ENCODE results near the gene NFIC.

NFIC gene

DNA sequence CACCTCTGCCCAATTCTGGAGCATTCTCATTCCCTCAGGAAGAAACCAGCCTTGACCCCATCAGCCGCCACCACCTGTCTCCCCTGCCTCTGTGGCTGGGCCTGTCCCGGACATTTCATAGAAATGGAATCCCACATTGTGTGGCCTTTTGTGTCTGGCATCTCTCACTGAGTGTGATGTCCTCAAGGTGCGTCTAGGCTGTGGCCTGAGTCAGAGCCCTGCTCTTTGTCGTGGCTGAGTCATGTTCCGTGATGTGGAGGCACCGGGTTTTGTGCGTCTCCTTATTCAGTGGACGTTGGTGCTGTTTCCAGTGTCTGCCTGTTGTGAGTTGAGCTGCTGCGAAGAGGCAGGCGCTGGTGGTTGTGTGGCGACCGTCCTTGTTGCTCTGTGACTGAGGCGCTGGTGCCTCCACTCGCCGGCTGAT is 143.2 kb downstream of the NFIC start:
- H4K20me1 ChIP-seq: peaks cover 71 to 74% (median 72%) of the 10 kb centered on the region in 11 experiments
- no peak overlapping the region for H3K4me3 ChIP-seq
- H3K36me3 ChIP-seq: peaks cover 19 to 62% (median 42%) of the 10 kb centered on the region in 11 experiments
- no peaks in the 10 kb centered on the region for H3K27me3 ChIP-seq
- peaks cover 51 to 78% (median 70%) of the 10 kb centered on the region in 10 experiments for H3K4me1 ChIP-seq
- H3K9me3 ChIP-seq (replicated peaks in 1 of 11): no peaks in the 10 kb centered on the region
- H3K9ac ChIP-seq: peak overlapping the region in 7 of 11 experiments; percentile 6 to 62 (median 59); a peak in 8 of 22 replicates
- H3K27ac ChIP-seq: peak overlapping the region in 1 of 11 experiments; percentile 38; a peak in 1 of 22 replicates
- TF ChIP-seq Cebpa-rat (IDR thresholded peaks at IDR 0.05): no peak
- peak overlapping the region in 10 of 11 experiments; percentile 40 to 99 (median 76); a peak in 15 of 22 replicates for H3K4me2 ChIP-seq

DNA sequence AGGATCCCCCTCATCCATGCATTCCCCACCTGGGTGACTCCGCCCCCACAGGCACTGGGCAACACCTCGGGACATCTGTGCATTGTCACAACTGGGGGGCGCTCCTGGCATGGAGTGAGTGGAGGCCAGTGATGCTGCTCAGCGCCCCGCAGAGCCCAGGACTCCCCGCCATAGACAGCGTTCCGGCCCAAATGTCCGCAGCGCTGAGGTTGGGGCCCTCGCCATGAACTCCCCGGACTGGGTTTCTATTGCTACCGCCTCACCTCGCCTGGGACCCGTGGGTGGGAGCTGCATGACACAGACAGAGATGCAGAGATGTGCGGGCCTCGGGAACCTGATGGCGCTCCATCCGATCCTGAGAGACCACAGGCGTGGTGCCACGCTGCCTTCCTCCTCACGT is 144.3 kb downstream of the NFIC start:
- H3K27ac ChIP-seq: no peak overlapping the region
- H3K36me3 ChIP-seq: peaks cover 19 to 62% (median 42%) of the 10 kb centered on the region in 11 experiments
- TF ChIP-seq Cebpa-rat (IDR thresholded peaks at IDR 0.05): no peak

DNA sequence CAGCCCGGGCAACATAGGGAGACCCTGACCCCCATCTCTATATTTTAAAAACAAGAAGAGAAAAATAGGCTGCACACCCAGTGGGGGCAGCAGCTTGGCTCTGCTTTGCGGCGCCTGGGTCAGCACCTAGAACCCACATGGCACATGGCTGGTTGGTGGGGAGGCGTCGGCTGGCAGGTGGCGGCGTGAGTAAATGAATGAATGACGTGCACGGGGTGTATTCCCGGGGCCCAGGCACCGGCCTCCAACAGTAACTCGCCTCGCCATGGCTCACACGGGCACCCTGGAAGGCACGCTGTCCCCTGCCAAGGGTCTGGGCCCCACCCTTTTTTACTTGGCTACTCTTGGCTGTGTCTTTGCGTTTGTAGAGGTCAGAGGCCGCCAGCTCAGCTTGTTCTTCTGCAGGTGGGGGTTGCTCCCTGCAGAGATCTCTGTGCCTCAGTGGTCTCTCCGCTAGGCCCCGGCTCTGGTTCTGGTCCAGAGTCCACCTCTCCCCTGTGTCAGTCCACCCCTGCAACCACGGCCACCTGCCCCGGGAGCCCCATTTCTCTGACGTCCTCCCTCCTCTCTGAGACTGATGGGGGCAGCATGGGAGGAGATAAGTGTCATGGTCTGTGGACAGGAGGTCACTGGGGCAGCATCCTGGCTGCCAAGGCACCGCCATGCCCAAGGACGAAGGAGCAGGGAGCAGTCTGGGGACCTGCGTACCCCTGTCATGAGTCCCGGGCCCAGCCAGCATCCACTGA is 145.3 kb downstream of the NFIC start:
- Histone ChIP-seq H3K9ac (peak overlapping the region in 5 of 11 experiments; percentile 9 to 57 (median 33); a peak in 5 of 22 replicates), H3K9me3 (replicated peaks in 1 of 11) (no peaks in the 10 kb centered on the region), H3K4me1 (peaks cover 62 to 88% (median 80%) of the 10 kb centered on the region in 10 experiments), H3K36me3 (peaks cover 19 to 62% (median 42%) of the 10 kb centered on the region in 11 experiments), H3K4me3 (no peak overlapping the region), H3K27ac (no peak overlapping the region), H3K4me2 (peak overlapping the region in 3 of 11 experiments; percentile 10 to 96 (median 90); a peak in 3 of 22 replicates), H3K27me3 (no peaks in the 10 kb centered on the region), H4K20me1 (peaks cover 92 to 95% (median 93%) of the 10 kb centered on the region in 11 experiments)
- TF ChIP-seq Cebpa-rat (IDR thresholded peaks at IDR 0.05): no peak

More for the DNA sequence above, 144.3 kb downstream of the NFIC start:
- Histone ChIP-seq H3K4me2 (no peak overlapping the region), H3K9me3 (replicated peaks in 1 of 11) (no peaks in the 10 kb centered on the region), H3K4me3 (no peak overlapping the region), H3K4me1 (peaks cover 52 to 78% (median 70%) of the 10 kb centered on the region in 10 experiments), H3K27me3 (no peaks in the 10 kb centered on the region), H3K9ac (peak overlapping the region in 2 of 11 experiments; percentile 8 to 62; a peak in 2 of 22 replicates), H4K20me1 (peaks cover 82 to 85% (median 84%) of the 10 kb centered on the region in 11 experiments)

DNA sequence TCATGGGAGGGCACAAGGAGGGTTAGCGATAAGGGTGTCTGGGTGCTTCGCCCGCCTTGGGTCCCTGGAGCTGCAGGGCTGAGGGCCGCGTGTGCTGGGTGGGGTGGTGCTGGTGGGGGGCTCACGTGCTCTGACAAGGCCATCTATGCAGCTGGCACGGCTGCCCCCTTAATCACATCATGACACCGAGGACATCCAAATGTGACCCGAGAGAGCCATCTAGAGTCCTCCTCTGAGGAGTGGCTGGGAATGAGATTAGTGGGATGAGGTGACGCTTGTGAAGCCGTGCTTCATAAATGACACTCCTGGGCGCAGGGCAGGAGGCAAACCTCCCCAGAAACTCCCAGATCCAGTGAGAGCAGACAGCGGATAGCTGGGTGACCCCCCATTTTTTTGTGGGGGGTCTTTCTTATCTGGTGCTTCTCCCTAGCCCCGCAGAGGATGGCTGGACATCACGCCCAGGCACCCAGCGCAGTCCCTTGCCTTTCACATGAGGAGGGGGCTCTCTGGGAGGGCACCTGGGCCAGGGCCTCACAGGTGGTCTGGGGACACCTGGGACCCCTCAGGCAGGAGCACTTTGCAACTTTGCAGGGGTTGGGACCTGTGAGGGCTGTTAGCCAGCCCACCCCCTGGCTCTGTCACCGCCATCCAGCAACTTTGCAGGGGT is 146.3 kb downstream of the NFIC start:
- TF ChIP-seq Cebpa-rat (IDR thresholded peaks at IDR 0.05): no peak
- H3K9me3 ChIP-seq (replicated peaks in 1 of 11): no peaks in the 10 kb centered on the region
- peaks cover 97 to 99% (median 98%) of the 10 kb centered on the region in 11 experiments for H4K20me1 ChIP-seq
- H3K4me1 ChIP-seq: peaks cover 66 to 92% (median 84%) of the 10 kb centered on the region in 10 experiments
- H3K27ac ChIP-seq: no peak overlapping the region
- peak overlapping the region in 9 of 11 experiments; percentile 8 to 97 (median 87); a peak in 12 of 22 replicates for H3K4me2 ChIP-seq
- H3K36me3 ChIP-seq: peaks cover 19 to 62% (median 42%) of the 10 kb centered on the region in 11 experiments
- peak overlapping the region in 3 of 11 experiments; percentile 1 to 46 (median 14); a peak in 3 of 22 replicates for H3K9ac ChIP-seq
- H3K4me3 ChIP-seq: no peak overlapping the region
- H3K27me3 ChIP-seq: no peaks in the 10 kb centered on the region

DNA sequence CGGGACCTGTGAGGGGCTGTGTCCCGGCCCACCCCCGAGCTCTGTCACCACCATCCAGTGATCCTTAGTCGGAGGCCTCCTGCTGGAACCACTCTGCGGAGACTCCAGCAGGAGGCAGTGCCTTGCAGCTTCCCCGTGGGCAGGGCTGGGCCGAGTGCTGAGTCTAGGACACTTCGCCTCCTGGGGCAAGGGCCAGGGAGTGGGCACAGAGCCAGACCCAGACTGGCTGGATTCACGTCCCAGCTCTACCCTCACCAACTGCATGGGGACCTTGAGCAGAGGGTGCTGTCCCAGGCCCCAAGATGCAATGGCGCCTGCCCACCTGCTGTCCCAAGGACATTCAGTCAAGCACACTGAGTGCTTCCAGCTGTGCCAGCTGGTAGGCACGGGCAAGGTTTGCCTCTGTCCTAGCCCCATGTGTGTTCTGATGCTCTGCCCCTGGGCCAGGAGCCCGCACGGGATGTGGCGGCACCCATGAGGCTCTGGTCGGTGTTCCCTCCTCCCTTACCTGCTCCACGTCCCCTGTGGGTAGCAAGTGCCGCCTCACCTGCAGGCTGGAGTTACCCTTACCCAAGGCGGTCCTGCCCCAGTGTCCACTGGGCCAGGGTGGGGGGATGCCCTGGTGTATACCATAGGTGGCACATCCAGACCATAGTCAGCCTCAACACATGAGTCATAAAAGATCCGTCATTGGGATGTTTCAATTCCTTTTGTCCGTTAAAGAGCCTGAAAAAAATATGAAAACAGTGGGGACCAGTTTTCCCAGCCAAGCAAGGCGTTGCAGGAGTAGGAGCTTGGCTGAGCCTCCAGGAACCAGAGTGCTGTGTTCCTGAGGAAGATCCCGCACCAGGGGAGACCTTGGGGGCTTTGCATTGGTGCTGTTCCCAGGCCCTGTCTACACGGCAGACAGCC is 147.1 kb downstream of the NFIC start:
- peak overlapping the region in 4 of 11 experiments; percentile 13 to 47 (median 20); a peak in 4 of 22 replicates for H3K9ac ChIP-seq
- peaks cover 67 to 92% (median 84%) of the 10 kb centered on the region in 10 experiments for H3K4me1 ChIP-seq
- H3K36me3 ChIP-seq: peaks cover 19 to 59% (median 40%) of the 10 kb centered on the region in 11 experiments
- H3K27ac ChIP-seq: no peak overlapping the region
- no peak overlapping the region for H3K4me3 ChIP-seq
- H4K20me1 ChIP-seq: peaks cover 100% of the 10 kb centered on the region in 11 experiments
- peak overlapping the region; percentile 8 to 97 (median 83); a peak in 17 of 22 replicates for H3K4me2 ChIP-seq
- no peaks in the 10 kb centered on the region for H3K27me3 ChIP-seq
- TF ChIP-seq Cebpa-rat (IDR thresholded peaks at IDR 0.05): no peak
- H3K9me3 ChIP-seq (replicated peaks in 1 of 11): no peaks in the 10 kb centered on the region

DNA sequence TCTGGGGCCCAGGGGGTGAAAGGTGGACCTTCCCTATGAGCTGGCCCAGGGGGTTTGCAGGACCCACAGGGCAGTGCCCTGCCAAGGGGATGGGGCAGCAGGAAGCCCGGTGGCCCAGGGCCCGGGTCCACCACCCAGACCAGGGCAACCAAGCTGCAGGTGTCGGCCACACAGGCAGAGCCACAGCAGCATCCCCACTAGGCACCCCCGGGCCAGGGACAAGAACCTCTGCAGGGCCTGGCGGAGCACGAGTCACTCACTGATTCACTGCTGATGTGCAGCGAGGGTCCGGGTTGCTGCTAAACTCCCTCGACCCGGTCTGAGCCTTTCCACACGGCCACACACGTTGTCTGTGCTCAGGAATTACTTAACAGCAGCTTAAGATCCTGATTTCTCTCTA is 148.5 kb downstream of the NFIC start:
- Histone ChIP-seq H3K4me2 (peak overlapping the region; percentile 24 to 97 (median 84); a peak in 21 of 22 replicates), H3K9me3 (replicated peaks in 1 of 11) (no peaks in the 10 kb centered on the region), H3K4me3 (no peak overlapping the region), H3K27ac (peak overlapping the region in 1 of 11 experiments; percentile 25; a peak in 1 of 22 replicates), H4K20me1 (peaks cover 100% of the 10 kb centered on the region in 11 experiments), H3K36me3 (peaks cover 8 to 64% (median 26%) of the 10 kb centered on the region in 11 experiments), H3K27me3 (no peaks in the 10 kb centered on the region), H3K4me1 (peaks cover 71 to 92% (median 86%) of the 10 kb centered on the region in 10 experiments), H3K9ac (peak overlapping the region in 8 of 11 experiments; percentile 1 to 65 (median 41); a peak in 10 of 22 replicates)
- TF ChIP-seq Cebpa-rat (IDR thresholded peaks at IDR 0.05): no peak

DNA sequence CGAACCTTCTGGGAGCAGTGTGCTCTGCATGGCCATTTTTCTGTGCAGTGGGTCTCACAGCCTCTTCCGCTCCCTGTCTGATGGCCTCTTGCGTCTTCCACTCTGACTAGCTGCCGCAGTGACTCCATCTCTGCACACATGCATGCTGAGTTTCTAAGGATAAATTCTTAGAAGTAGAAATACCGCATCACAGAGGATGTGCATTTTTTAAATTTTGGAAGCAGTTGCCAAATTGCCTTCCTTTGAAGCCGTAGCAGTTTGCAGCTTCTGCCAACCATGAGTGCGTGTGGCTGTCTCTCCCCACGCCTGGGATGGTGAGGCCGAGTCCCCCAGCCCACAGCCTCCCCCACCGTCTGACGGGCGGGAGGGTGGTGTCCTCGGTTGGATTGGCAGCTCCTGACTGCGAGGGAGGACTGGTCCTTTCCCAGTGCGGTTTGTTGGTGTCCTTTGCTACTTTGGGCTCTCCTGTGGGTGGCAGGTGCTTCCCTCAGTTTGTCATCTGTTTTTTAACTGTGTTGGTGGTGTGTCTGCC is 149.6 kb downstream of the NFIC start:
- Histone ChIP-seq H3K4me3 (peak overlapping the region in 1 of 10 experiments; percentile 44; a peak in 3 of 20 replicates), H3K36me3 (peaks cover 0 to 58% (median 15%) of the 10 kb centered on the region in 11 experiments; a peak in 20 of 22 replicates), H3K27ac (peak overlapping the region in 6 of 11 experiments; percentile 27 to 68 (median 53); a peak in 9 of 22 replicates), H3K4me2 (peak overlapping the region; percentile 57 to 97 (median 84)), H3K4me1 (peaks cover 82 to 98% (median 95%) of the 10 kb centered on the region in 10 experiments), H3K27me3 (no peaks in the 10 kb centered on the region), H4K20me1 (peaks cover 100% of the 10 kb centered on the region in 11 experiments), H3K9me3 (replicated peaks in 1 of 11) (no peaks in the 10 kb centered on the region), H3K9ac (peak overlapping the region in 10 of 11 experiments; percentile 4 to 60 (median 30); a peak in 13 of 22 replicates)
- no peak for TF ChIP-seq Cebpa-rat (IDR thresholded peaks at IDR 0.05)

Measured in BLaER1 treated with 17β-estradiol and CSF1 and Interleukin-3, amounts not matched to agents 10 nM and 100 nM (cell line).